Erythroblast (primary cell): ENCODE measurements around the gene TAS2R39.

Experiments used
- GATA1 ChIP-seq: IDR thresholded peaks from 2 replicates; pipeline ENCODE4 v1.6.1; 2011; ENCODE audit warnings: low read depth, mild to moderate bottlenecking, control low read depth, low read length, moderate library complexity
- POLR2A ChIP-seq: IDR thresholded peaks from 2 replicates; pipeline ENCODE4 v1.6.1; 2011; ENCODE audit warnings: mild to moderate bottlenecking, low read length

- no peak for TF ChIP-seq POLR2A
- TF ChIP-seq GATA1 = no peak
Measured at GRCh38 chr7:143214789-143215679, 31.8 kb downstream of the TAS2R39 start.
